ENCODE results near the gene GRID2.
"Not testable (repeated sequence)": the region's sequence is repeated elsewhere in the genome, so short reads cannot be mapped to it uniquely, and the experiment has no call there.

Gene GRID2

GRCh38 chr4:92303621-92304027 lies at the start of gene GRID2:
Gene GRID2 (plus strand): TSS chr4:92303966.
- peak; percentile 42 to 93 (median 70) for DNase-seq
- intact Hi-C loops (cut with DNase I): loop anchor here (10.0 kb wide), 1 partner anchor 1189 kb away; no protein-coding TSS in a partner anchor

GRCh38 chr4:92253986-92254671 lies 49.6 kb upstream of the GRID2 start:
- intact Hi-C loops (cut with DNase I): no loop called here
- DNase-seq: no peak

GRCh38 chr4:92254767-92255442 lies 48.9 kb upstream of the GRID2 start:
- intact Hi-C loops (cut with DNase I): no loop called here
- no peak for DNase-seq

- intact Hi-C loops (cut with DNase I): no loop called here
- no peak for DNase-seq
Measured at GRCh38 chr4:92255920-92256244, 47.9 kb upstream of the GRID2 start.

GRCh38 chr4:92257931-92258857 lies 45.6 kb upstream of the GRID2 start:
- intact Hi-C loops (cut with DNase I): no loop called here
- no peak for DNase-seq

GRCh38 chr4:92261256-92261655 lies 42.5 kb upstream of the GRID2 start:
- intact Hi-C loops (cut with DNase I): no loop called here
- no peak for DNase-seq

- no peak for DNase-seq
- intact Hi-C loops (cut with DNase I): no loop called here
Measured at GRCh38 chr4:92262371-92262770, 41.4 kb upstream of the GRID2 start.

- intact Hi-C loops (cut with DNase I): no loop called here
- no peak for DNase-seq
Measured at GRCh38 chr4:92263010-92263409, 40.8 kb upstream of the GRID2 start.

- intact Hi-C loops (cut with DNase I): no loop called here
- no peak for DNase-seq
Measured at GRCh38 chr4:92263575-92263974, 40.2 kb upstream of the GRID2 start.

GRCh38 chr4:92264163-92264562 lies 39.6 kb upstream of the GRID2 start:
- intact Hi-C loops (cut with DNase I): no loop called here
- DNase-seq: no peak

GRCh38 chr4:92265021-92265420 lies 38.7 kb upstream of the GRID2 start:
- intact Hi-C loops (cut with DNase I): no loop called here
- no peak for DNase-seq

GRCh38 chr4:92265798-92266197 lies 38.0 kb upstream of the GRID2 start:
- DNase-seq: no peak
- intact Hi-C loops (cut with DNase I): no loop called here

GRCh38 chr4:92266521-92266920 lies 37.2 kb upstream of the GRID2 start:
- no peak for DNase-seq
- intact Hi-C loops (cut with DNase I): no loop called here

GRCh38 chr4:92268642-92269041 lies 35.1 kb upstream of the GRID2 start:
- no peak for DNase-seq
- intact Hi-C loops (cut with DNase I): no loop called here

- DNase-seq: no peak
- intact Hi-C loops (cut with DNase I): no loop called here
Measured at GRCh38 chr4:92270908-92271307, 32.9 kb upstream of the GRID2 start.

- DNase-seq; intact Hi-C loops (cut with DNase I): not testable (repeated sequence)
Measured at GRCh38 chr4:92271551-92271950, 32.2 kb upstream of the GRID2 start.

GRCh38 chr4:92277057-92277881 lies 26.5 kb upstream of the GRID2 start:
- DNase-seq; intact Hi-C loops (cut with DNase I): not testable (repeated sequence)

GRCh38 chr4:92279296-92279695 lies 24.5 kb upstream of the GRID2 start:
- intact Hi-C loops (cut with DNase I): no loop called here
- DNase-seq: no peak

GRCh38 chr4:92299152-92299551 lies 4.6 kb upstream of the GRID2 start:
- intact Hi-C loops (cut with DNase I): no loop called here
- DNase-seq: no peak

GRCh38 chr4:92304121-92304520 lies 355 bp downstream of the GRID2 start:
- intact Hi-C loops (cut with DNase I): loop anchor here (10.0 kb wide), 1 partner anchor 1189 kb away; no protein-coding TSS in a partner anchor
- DNase-seq: peak in 7 of 10 donors; percentile 6 to 78 (median 17)
